H1 (cell line): ENCODE results near the gene RALGAPB. TPM values are rescaled to one million over a fixed set of nuclear protein-coding genes. Genes with fewer than 3 reads are reported as not detected.
A peak's percentile ranks its signal among the peaks of the same experiment; 100 is the strongest.

ENCODE experiments used
- CTCF ChIA-PET: fragments of 300-600 bp; sonication (Branson Sonifier 250); formaldehyde crosslinking; loops from one replicate; lab custom pipeline; 2021; ENCODE audit not compliant: partially characterized antibody; lab: Charles Lee
- POLR2A ChIA-PET: fragments of 300-600 bp; sonication (Branson Sonifier 250); formaldehyde crosslinking; loops from one replicate; lab custom pipeline; 2021; ENCODE audit warnings: inconsistent platforms; ENCODE audit not compliant: partially characterized antibody; lab: Charles Lee
- DNase-seq, 2 experiments: peaks; one replicate each; pipeline versions ENCODE4 v3.0.0 to v3.0.0-alpha.2; 2010 to 2022; ENCODE audit warnings: low spot score in 2 of 2, low read depth in 1 of 2, mixed read lengths in 1 of 2
- FAIRE-seq: peaks from 2 replicates; lab custom pipeline; 2011; peaks lifted over from hg19 to GRCh38; lab: Jason Lieb, UNC
- H2AFZ ChIP-seq: 2 replicates; pipeline ENCODE4 v1.8.1; 2012; ENCODE audit warnings: low read length, inconsistent platforms
- H2AK5ac ChIP-seq: 2 replicates; pipeline ENCODE4 v1.6.1; 2013; ENCODE audit warnings: low read depth, low read length
- H2BK120ac ChIP-seq: replicated peaks from 2 replicates; pipeline ENCODE3; 2013; ENCODE audit warnings: low read depth, low read length, inconsistent platforms
- H2BK12ac ChIP-seq: 2 replicates; pipeline ENCODE4 v1.6.1; 2013; ENCODE audit warnings: low read depth, low read length
- H2BK15ac ChIP-seq: 2 replicates; pipeline ENCODE4 v1.6.1; 2013; ENCODE audit warnings: low read length
- H2BK20ac ChIP-seq: 2 replicates; pipeline ENCODE4 v1.6.1; 2013; ENCODE audit warnings: low read length
- H2BK5ac ChIP-seq: 2 replicates; pipeline ENCODE4 v1.6.1; 2013; ENCODE audit warnings: low read depth, low read length
- H3K14ac ChIP-seq: 2 replicates; pipeline ENCODE4 v1.6.1; 2013; ENCODE audit warnings: inconsistent platforms; ENCODE audit not compliant: insufficient read length
- H3K18ac ChIP-seq: 2 replicates; pipeline ENCODE4 v1.6.1; 2013; ENCODE audit warnings: low read length; ENCODE audit errors: extremely low read depth
- H3K23ac ChIP-seq: 2 replicates; pipeline ENCODE4 v1.6.1; 2013; ENCODE audit warnings: inconsistent platforms; ENCODE audit not compliant: insufficient read length
- H3K23me2 ChIP-seq: 2 replicates; pipeline ENCODE4 v1.6.1; 2013; ENCODE audit warnings: low read depth, low read length
- H3K27ac ChIP-seq: 2 replicates; pipeline ENCODE4 v1.6.1; 2011; ENCODE audit warnings: low read depth, low read length, inconsistent platforms
- H3K27me3 ChIP-seq, 4 experiments: replicated peaks in 1 of 4; 1 replicate in 1 of 4; 2 replicates in 3 of 4; pipeline versions ENCODE4 v1.6.1 to v1.8.1; 2011 to 2013; ENCODE audit warnings: low read length in 3 of 4, mild to moderate bottlenecking in 3 of 4, inconsistent platforms in 2 of 4, mixed read lengths in 2 of 4, moderate library complexity in 1 of 4; ENCODE audit not compliant: control insufficient read depth in 3 of 4, insufficient read depth in 3 of 4; ENCODE audit errors: extremely low read depth in 1 of 4
- H3K36me3 ChIP-seq, 4 experiments: 2 replicates each; pipeline versions ENCODE4 v1.6.1 to v1.8.1; 2011 to 2013; ENCODE audit warnings: mild to moderate bottlenecking in 4 of 4, low read length in 3 of 4, moderate library complexity in 2 of 4, control low read depth in 1 of 4, inconsistent platforms in 1 of 4; ENCODE audit not compliant: insufficient read depth in 4 of 4, control insufficient read depth in 2 of 4
- H3K4ac ChIP-seq: replicated peaks from 2 replicates; pipeline ENCODE3; 2013; ENCODE audit warnings: low read length, low read depth, mixed read lengths, inconsistent platforms; ENCODE audit not compliant: insufficient read length
- H3K4me1 ChIP-seq, 4 experiments: replicated peaks in 1 of 4; 1 replicate in 1 of 4; 2 replicates in 3 of 4; pipeline versions ENCODE4 v1.6.1 to v1.8.1; 2011 to 2013; ENCODE audit warnings: low read length in 3 of 4, inconsistent platforms in 2 of 4, mixed read lengths in 1 of 4; ENCODE audit not compliant: insufficient read depth in 4 of 4, control insufficient read depth in 3 of 4
- H3K4me2 ChIP-seq, 2 experiments: 2 replicates each; pipeline versions ENCODE4 v1.6.1 to v1.8.1; 2011 to 2013; ENCODE audit warnings: low read depth in 2 of 2, low read length in 2 of 2, control low read depth in 1 of 2, inconsistent platforms in 1 of 2, mild to moderate bottlenecking in 1 of 2; ENCODE audit not compliant: insufficient read depth in 1 of 2
- H3K4me3 ChIP-seq, 4 experiments: fragments of 200-600, 300-600 bp in 1 of 4; sonication (generic), shearing (Covaris generic), sonication (Bioruptor Twin) in 1 of 4; 2 replicates each; pipeline versions ENCODE4 v1.5.1 to v1.8.1; 2011 to 2016; ENCODE audit warnings: low read length in 4 of 4, low read depth in 3 of 4, control low read depth in 2 of 4, inconsistent platforms in 2 of 4, mild to moderate bottlenecking in 2 of 4, mixed read lengths in 1 of 4, moderate library complexity in 1 of 4; ENCODE audit not compliant: insufficient read depth in 2 of 4; ENCODE audit errors: extremely low read depth in 1 of 4
- H3K56ac ChIP-seq: replicated peaks from 2 replicates; pipeline ENCODE3; 2013; ENCODE audit warnings: low read depth, mild to moderate bottlenecking, mixed read lengths, low read length, inconsistent platforms; ENCODE audit not compliant: insufficient read length
- H3K79me1 ChIP-seq: 2 replicates; pipeline ENCODE4 v1.6.1; 2013; ENCODE audit warnings: low read depth, low read length, control low read depth
- H3K79me2 ChIP-seq, 2 experiments: 2 replicates each; pipeline versions ENCODE4 v1.6.1 to v1.8.1; 2012 to 2013; ENCODE audit warnings: low read length in 2 of 2, mild to moderate bottlenecking in 2 of 2, inconsistent platforms in 1 of 2; ENCODE audit not compliant: insufficient read depth in 2 of 2, control insufficient read depth in 1 of 2
- H3K9ac ChIP-seq, 4 experiments: replicated peaks in 1 of 4; 1 replicate in 1 of 4; 2 replicates in 3 of 4; pipeline versions ENCODE4 v1.6.1 to v1.8.1; 2011 to 2013; ENCODE audit warnings: low read depth in 3 of 4, low read length in 3 of 4, control low read depth in 2 of 4, mild to moderate bottlenecking in 2 of 4, moderate library complexity in 2 of 4, inconsistent platforms in 1 of 4; ENCODE audit errors: extremely low read depth in 1 of 4
- H3K9me3 ChIP-seq, 2 experiments: 2 replicates each; pipeline versions ENCODE4 v1.6.1 to v1.8.1; 2012 to 2013; ENCODE audit warnings: mild to moderate bottlenecking in 2 of 2, moderate library complexity in 2 of 2, control low read depth in 1 of 2, inconsistent platforms in 1 of 2, low read depth in 1 of 2, low read length in 1 of 2, mixed read lengths in 1 of 2; ENCODE audit not compliant: insufficient read depth in 2 of 2
- H4K20me1 ChIP-seq, 2 experiments: replicated peaks in 1 of 2; 2 replicates each; pipeline versions ENCODE3 to v1.8.1; 2011 to 2013; ENCODE audit warnings: inconsistent platforms in 2 of 2, low read length in 2 of 2, mild to moderate bottlenecking in 1 of 2; ENCODE audit not compliant: insufficient read depth in 2 of 2, control insufficient read depth in 1 of 2
- H4K5ac ChIP-seq: 2 replicates; pipeline ENCODE4 v1.6.1; 2013; ENCODE audit warnings: low read length, low read depth, mixed read lengths, inconsistent platforms; ENCODE audit not compliant: insufficient read length
- H4K8ac ChIP-seq: 2 replicates; pipeline ENCODE4 v1.8.0; 2013; ENCODE audit warnings: mild to moderate bottlenecking, moderate library complexity, low read length, inconsistent platforms; ENCODE audit not compliant: insufficient read depth; ENCODE audit errors: extremely low read depth
- H4K91ac ChIP-seq: replicated peaks from 2 replicates; pipeline ENCODE3; 2013; ENCODE audit warnings: low read length, mixed read lengths, inconsistent platforms; ENCODE audit not compliant: insufficient read length
- EP300 ChIP-seq, 2 experiments: IDR thresholded peaks; 1 replicate in 1 of 2; 2 replicates in 1 of 2; pipeline ENCODE4 v1.6.1; 2011 to 2012; ENCODE audit warnings: low read depth in 2 of 2, low read length in 2 of 2, mild to moderate bottlenecking in 2 of 2, borderline replicate concordance in 1 of 2, inconsistent platforms in 1 of 2, moderate library complexity in 1 of 2
- KDM1A ChIP-seq: fragments of 200-600, 300-600 bp; sonication (generic); IDR thresholded peaks from 2 replicates; pipeline ENCODE4 v1.7.1; 2016; ENCODE audit warnings: mild to moderate bottlenecking, low read length, borderline replicate concordance
- RFX5 ChIP-seq: IDR thresholded peaks from 2 replicates; pipeline ENCODE4 v1.6.1; 2011; ENCODE audit warnings: low read depth, low read length, improper control_type of control experiment, borderline replicate concordance
- SAP30 ChIP-seq: fragments of 300-600 bp; sonication (generic); IDR thresholded peaks from 2 replicates; pipeline ENCODE4 v1.7.1; 2012; ENCODE audit warnings: low read length, moderate library complexity, mild to moderate bottlenecking, inconsistent platforms; ENCODE audit not compliant: insufficient read depth, insufficient replicate concordance
- SIRT6 ChIP-seq: IDR thresholded peaks from one replicate; pipeline ENCODE4 v1.7.1; 2012; ENCODE audit warnings: low read length, inconsistent platforms
- SP1 ChIP-seq: IDR thresholded peaks from 2 replicates; pipeline ENCODE4 v1.6.1; 2011; ENCODE audit warnings: low read depth, low read length
- WGBS, 2 experiments: shearing (Covaris generic) in 1 of 2; methylation state at CpG; one replicate each; pipeline versions ENCODE4 v1.1.6 to v1.1.7; 2013 to 2015; ENCODE audit warnings: low lambda C conversion rate in 2 of 2, mixed read lengths in 2 of 2, inconsistent platforms in 1 of 2, low coverage in 1 of 2, missing lambda C conversion rate in 1 of 2; ENCODE audit not compliant: insufficient replicate concordance in 2 of 2, insufficient coverage in 1 of 2, insufficient read length in 1 of 2; ENCODE audit errors: extremely low coverage in 1 of 2, missing lambda C conversion rate in 1 of 2; 5-methylcytosine and 5-hydroxymethylcytosine counted together
- polyA plus RNA-seq, 7 experiments: library from polyadenylated mRNA; depleted of rRNA in 3 of 7; stranded (reverse) in 5 of 7; unstranded in 2 of 7; fragments of >200 nt in 5 of 7; fragments of 200-250 nt in 2 of 7; gene quantifications; 1 replicate in 5 of 7; 2 replicates in 1 of 7; 4 replicates in 1 of 7; pipeline versions ENCODE4 v1.2.1 to v1.2.3, GENCODE V29; 2011 to 2013; ENCODE audit warnings: missing spikeins in 2 of 7, mixed read lengths in 2 of 7
- total RNA-seq: library from RNA; stranded (reverse); fragmentation: NEBNext Ultra II Directional; extraction: Animal tissue kit (Norgen Biotek cat#: 25700); gene quantifications from 2 replicates; pipeline ENCODE4 v1.2.1, GENCODE V29; 2021

RALGAPB gene
- total and polyA plus RNA-seq, 2 of the 8 experiments (the other 6 are each of a cell fraction or from before 2014, with no cell fraction given): 10.6 to 35.1 TPM

DNA sequence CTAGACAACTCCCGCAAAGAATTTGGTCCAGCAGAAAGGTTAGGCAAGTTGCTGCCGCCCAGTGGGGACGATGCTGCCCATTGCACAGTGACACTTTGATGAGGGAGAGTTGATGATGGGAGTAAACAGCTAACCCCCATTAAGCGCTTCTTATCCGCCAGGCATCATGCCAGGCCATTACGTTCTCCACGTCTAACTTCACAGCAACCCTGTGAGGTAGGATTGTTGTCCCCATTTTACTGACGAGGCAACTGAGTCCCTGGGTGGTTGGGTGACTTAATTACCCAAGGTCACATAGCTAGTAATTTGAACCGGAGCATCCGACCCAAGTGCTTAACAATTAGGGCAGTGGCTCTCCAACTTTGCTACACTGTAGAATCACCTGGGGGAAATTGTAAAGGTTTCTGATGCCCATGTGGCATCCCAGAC, 738 bp downstream of the RALGAPB start:
- Histone ChIP-seq H3K4me1 (peaks cover 0 to 8% (median 4%) of the 10 kb centered on the region in 4 experiments; a peak in 6 of 7 replicates), H3K9me3 (no peaks in the 10 kb centered on the region), H4K8ac (no peak overlapping the region), H3K18ac (no peak overlapping the region), H3K23ac (no peak overlapping the region), H3K14ac (no peak overlapping the region), H2BK5ac (0 out of 2 replicates have a peak overlapping the region, but pooled peaks have one; percentile 55), H3K4ac (no peak overlapping the region), H3K27me3 (no peaks in the 10 kb centered on the region; a peak in 1 of 7 replicates), H2BK120ac (no peak overlapping the region), H4K20me1 (peaks cover 4 to 11% of the 10 kb centered on the region in 2 experiments), H4K91ac (no peak overlapping the region), H2AK5ac (no peak overlapping the region), H3K36me3 (no peaks in the 10 kb centered on the region), H3K4me2 (peak overlapping the region; percentile 88 to 89), H3K79me1 (peaks cover 12% of the 10 kb centered on the region; the same call in 1 of the 2 replicates), H3K9ac (peak overlapping the region in 3 of 4 experiments; percentile 35 to 80 (median 75); a peak in 6 of 7 replicates), H3K79me2 (peaks cover 25 to 50% of the 10 kb centered on the region in 2 experiments), H3K27ac (no peak overlapping the region), H3K23me2 (peaks cover 5% of the 10 kb centered on the region), H3K4me3 (peak overlapping the region; percentile 69 to 92 (median 79)), H2BK20ac (no peak overlapping the region), H2BK15ac (no peak overlapping the region), H2AFZ (no peak overlapping the region), H2BK12ac (no peak overlapping the region), H4K5ac (no peak overlapping the region), H3K56ac (no peak overlapping the region)
- DNase-seq (no peak), FAIRE-seq (no peak)
- ChIA-PET POLR2A (interaction anchor here (0.8 to 7.0 kb wide), 14 partner anchors 9 to 100 kb away, joined by 3 to 73 read pairs (median 7); partner anchors contain the start of gene SNHG17), CTCF (interaction anchor here (0.6 to 7.9 kb wide), 17 partner anchors 9 to 186 kb away, joined by 3 to 60 read pairs (median 5); partner anchors contain the start of gene SNHG17)
- 25% methylated on average over 10 of the region's 10 CpGs; no CpG with 5 or more reads in 1 of the 2 experiments for WGBS, 2 experiments
- TF ChIP-seq SIRT6 (no peak), SAP30 (peak; percentile 0), KDM1A (peak; percentile 88), SP1 (0 out of 2 replicates have a peak, but pooled peaks have one; percentile 12), EP300 (IDR thresholded peaks at IDR 0.05; ENCODE audit: borderline replicate concordance in 1 of 2, low read depth in 2 of 2, low read length in 2 of 2) (no peak), RFX5 (no peak)
